GM18498 (cell line): Measurements from ENCODE around the gene NUP155.
"Not testable (repeated sequence)": the region's sequence is repeated elsewhere in the genome, so short reads cannot be mapped to it uniquely, and the experiment has no call there.

Experiments
- ATAC-seq: cut with Tn5 transposase; IDR thresholded peaks from one replicate; pipeline ENCODE4 v1.9.1; 2021; ENCODE audit warnings: mild to moderate bottlenecking, moderate library complexity; ENCODE audit not compliant: unreplicated experiment

NUP155 gene

GRCh38 chr5:37370864-37371726 lies at the start of gene NUP155:
Gene NUP155 (minus strand): TSS chr5:37371106. CDS start chr5:37370977, 129 bp downstream.
- peak; percentile 95 for ATAC-seq

- ATAC-seq, result no peak
Observed at GRCh38 chr5:37417347-37417746, 46.4 kb upstream of the NUP155 start.

GRCh38 chr5:37415456-37415855 lies 44.5 kb upstream of the NUP155 start:
- ATAC-seq, result not testable (repeated sequence)

- ATAC-seq, result no peak
Observed at GRCh38 chr5:37412515-37412914, 41.6 kb upstream of the NUP155 start.

- no peak for ATAC-seq
Observed at GRCh38 chr5:37400501-37400900, 29.6 kb upstream of the NUP155 start.

GRCh38 chr5:37396352-37396751 lies 25.4 kb upstream of the NUP155 start:
- ATAC-seq, result no peak

GRCh38 chr5:37391591-37391990 lies 20.7 kb upstream of the NUP155 start:
- ATAC-seq, result no peak

- peak; percentile 99 for ATAC-seq
Observed at GRCh38 chr5:37379100-37379628, 8.3 kb upstream of the NUP155 start, which contains the start of gene WDR70. Gene WDR70 (plus strand): TSS chr5:37379318. CDS start chr5:37379368, 50 bp downstream.

- not testable (repeated sequence) for ATAC-seq
Observed at GRCh38 chr5:37378066-37378465, 7.2 kb upstream of the NUP155 start.

- no peak for ATAC-seq
Observed at GRCh38 chr5:37375091-37375490, 4.2 kb upstream of the NUP155 start.

- ATAC-seq, result peak; percentile 50
Observed at GRCh38 chr5:37370550-37370863, 399 bp downstream of the NUP155 start.

GRCh38 chr5:37355161-37355560 lies 15.7 kb downstream of the NUP155 start:
- ATAC-seq, result no peak

GRCh38 chr5:37342741-37343140 lies 28.2 kb downstream of the NUP155 start:
- ATAC-seq, result not testable (repeated sequence)

GRCh38 chr5:37334754-37335153 lies 36.2 kb downstream of the NUP155 start:
- ATAC-seq, result not testable (repeated sequence)

GRCh38 chr5:37326536-37326935 lies 44.4 kb downstream of the NUP155 start:
- ATAC-seq, result no peak

GRCh38 chr5:37323607-37324006 lies 47.3 kb downstream of the NUP155 start:
- ATAC-seq, result no peak

- no peak for ATAC-seq
Observed at GRCh38 chr5:37319037-37319782, 51.7 kb downstream of the NUP155 start.

GRCh38 chr5:37316027-37316426 lies 54.9 kb downstream of the NUP155 start:
- no peak for ATAC-seq

GRCh38 chr5:37310360-37310759 lies 60.5 kb downstream of the NUP155 start:
- ATAC-seq, result no peak

- ATAC-seq, result no peak
Observed at GRCh38 chr5:37308793-37309192, 62.1 kb downstream of the NUP155 start.

- no peak for ATAC-seq
Observed at GRCh38 chr5:37304888-37305287, 66.0 kb downstream of the NUP155 start.

GRCh38 chr5:37296313-37296712 lies 74.6 kb downstream of the NUP155 start:
- ATAC-seq, result not testable (repeated sequence)
